HG03097 (cell line): ENCODE measurements around the gene DDIAS.
A peak's percentile ranks its signal among the peaks of the same experiment; 100 is the strongest.
"Not testable (repeated sequence)": the region's sequence is repeated elsewhere in the genome, so short reads cannot be mapped to it uniquely, and the experiment has no call there.

Experiments
- ATAC-seq: cut with Tn5 transposase; IDR thresholded peaks from one replicate; pipeline ENCODE4 v1.9.1; 2021; ENCODE audit not compliant: unreplicated experiment, low FRiP score

DDIAS gene

DNA sequence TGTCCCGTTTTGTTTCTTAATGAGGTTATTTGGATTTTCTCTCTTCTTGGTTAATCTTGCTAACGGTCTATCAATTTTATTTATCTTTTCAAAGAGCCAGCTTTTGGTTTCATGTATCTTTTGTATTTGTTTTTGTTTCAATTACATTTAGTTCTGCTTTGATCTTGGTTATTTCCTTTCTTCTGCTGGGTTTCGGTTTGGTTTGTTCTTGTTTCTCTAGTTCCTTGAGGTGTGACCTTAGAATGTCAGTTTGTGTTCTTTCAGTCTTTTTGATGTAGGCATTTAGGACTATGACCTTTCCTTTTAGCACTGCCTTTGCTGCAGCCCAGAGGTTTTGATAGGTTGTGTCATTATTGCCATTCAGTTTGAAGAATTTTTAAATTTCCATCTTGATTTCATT lies 18.7 kb downstream of the DDIAS start:
- ATAC-seq: not testable (repeated sequence)

- ATAC-seq: not testable (repeated sequence)
These were observed 21.0 kb downstream of the DDIAS start for GRCh38 chr11:82922396-82923173.

GRCh38 chr11:82924522-82925224 lies 23.1 kb downstream of the DDIAS start:
- ATAC-seq: no peak

- ATAC-seq: no peak
These were observed 25.8 kb downstream of the DDIAS start for GRCh38 chr11:82927264-82927880.

DNA sequence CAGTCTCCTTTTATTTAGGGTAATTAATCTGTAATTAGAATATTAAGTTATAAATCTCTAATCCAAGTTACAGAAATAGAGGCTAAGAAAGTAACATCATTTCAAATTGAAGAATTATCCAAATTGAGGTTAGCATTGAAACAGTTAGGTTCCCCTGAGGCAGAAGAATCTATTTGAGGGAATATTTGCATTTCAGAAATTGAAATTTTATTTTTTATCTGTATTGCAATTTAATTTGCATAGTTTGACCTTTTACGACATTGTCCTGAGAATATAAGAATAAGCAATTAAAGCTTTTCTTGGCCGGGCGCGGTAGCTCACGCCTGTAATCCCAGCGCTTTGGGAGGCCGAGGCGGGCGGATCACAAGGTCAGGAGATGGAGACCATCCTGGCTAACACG lies 27.6 kb downstream of the DDIAS start:
- ATAC-seq: no peak

DNA sequence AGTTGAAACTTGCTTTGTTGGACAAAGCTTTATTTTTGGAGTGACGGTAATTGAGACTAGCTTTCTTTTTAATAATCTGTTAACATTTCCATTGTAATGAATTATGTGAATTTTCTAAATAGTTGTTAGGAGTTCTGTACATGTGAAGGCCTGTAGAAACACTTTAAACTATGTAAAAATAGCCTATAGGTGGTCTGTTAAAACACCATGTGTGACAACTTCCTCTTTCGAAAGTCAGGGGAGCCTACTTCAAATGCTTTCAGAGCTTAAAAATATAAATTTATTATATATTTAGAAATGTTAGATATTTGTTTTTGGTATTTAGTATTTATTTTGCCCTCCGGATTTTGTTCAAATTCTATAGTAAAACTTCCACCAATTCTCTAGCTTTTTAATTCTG lies 28.7 kb downstream of the DDIAS start:
- ATAC-seq: no peak

DNA sequence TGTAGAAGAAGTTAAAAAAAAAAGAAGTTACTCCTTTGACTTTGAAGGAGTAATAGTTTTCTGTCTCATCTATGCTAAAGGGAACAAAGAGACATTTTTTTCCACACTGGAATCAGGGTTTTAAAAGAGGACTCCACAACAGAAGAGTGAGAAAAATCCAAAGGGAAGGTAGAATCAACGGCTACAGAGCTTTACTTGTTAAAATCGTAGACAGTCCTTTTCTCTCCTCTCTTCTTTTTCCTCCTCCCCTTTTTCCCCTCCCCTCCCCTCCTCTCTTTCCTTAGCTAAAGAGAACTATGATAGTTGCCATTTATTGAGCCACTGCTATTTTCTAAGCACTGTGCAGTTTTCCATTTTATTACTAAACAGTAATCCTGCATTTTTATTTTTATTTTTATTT lies 29.2 kb downstream of the DDIAS start:
- ATAC-seq: no peak

- no peak for ATAC-seq
These were observed 31.0 kb downstream of the DDIAS start for GRCh38 chr11:82932564-82932963.

- ATAC-seq: no peak
These were observed 34.7 kb downstream of the DDIAS start for GRCh38 chr11:82936261-82936660.

DNA sequence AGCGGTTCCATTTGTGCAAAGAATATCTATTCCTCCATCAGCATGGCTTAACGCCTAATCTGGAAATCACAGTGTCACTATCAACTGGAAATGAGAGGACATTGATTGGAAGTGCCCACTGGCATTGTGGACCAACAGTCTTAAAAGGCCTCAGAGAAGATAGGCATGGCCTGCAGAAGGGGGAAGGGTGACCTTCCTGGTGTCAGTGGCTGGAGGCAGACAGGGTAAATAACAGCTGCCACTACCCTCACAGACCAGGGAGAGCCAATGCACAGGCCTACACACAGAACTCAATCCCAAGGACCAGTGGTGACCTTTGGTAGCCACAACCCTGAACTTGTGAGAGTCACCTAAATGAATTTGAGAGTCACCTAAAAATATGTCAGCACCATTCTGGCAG lies 36.0 kb downstream of the DDIAS start:
- ATAC-seq: no peak

GRCh38 chr11:82939456-82939855 lies 37.9 kb downstream of the DDIAS start:
- ATAC-seq: no peak

GRCh38 chr11:82942376-82942775 lies 40.8 kb downstream of the DDIAS start:
- ATAC-seq: no peak

DNA sequence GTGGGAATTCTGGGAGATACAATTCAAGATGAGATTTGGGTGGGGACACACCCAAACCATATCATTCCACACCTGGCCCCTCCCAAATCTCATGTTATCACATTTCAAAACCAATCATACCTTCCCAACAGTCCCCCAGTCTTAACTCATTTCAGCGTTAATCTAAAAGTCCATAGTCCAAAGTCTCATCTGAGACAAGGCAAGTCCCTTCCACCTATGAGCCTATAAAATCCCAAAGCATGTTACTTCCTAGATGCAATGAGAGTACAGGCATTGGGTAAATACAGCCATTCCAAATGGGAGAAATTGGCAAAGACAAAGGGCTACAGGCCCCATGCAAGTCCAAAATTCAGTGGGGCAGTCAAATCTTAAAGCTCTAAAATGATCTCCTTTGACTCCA lies 41.9 kb downstream of the DDIAS start:
- ATAC-seq: not testable (repeated sequence)

GRCh38 chr11:82944198-82944597 lies 42.7 kb downstream of the DDIAS start:
- no peak for ATAC-seq

DNA sequence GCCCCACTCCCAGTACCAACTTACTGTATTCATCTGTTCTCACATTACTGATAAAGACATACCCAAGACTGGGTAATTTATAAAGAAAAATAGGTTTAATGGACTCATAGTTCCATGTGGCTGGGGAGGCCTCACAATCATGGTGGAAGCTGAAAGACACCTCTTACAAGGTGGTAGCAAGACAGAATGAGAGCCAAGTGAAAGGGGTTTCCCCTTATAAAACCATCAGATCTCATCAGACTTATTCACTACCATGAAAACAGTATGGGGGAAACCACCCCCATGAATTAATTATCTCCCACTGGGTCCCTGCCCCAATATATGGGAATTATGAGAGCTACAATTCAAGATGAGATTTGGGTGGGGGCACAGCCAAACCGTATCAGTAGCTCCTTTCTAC lies 43.5 kb downstream of the DDIAS start:
- not testable (repeated sequence) for ATAC-seq

DNA sequence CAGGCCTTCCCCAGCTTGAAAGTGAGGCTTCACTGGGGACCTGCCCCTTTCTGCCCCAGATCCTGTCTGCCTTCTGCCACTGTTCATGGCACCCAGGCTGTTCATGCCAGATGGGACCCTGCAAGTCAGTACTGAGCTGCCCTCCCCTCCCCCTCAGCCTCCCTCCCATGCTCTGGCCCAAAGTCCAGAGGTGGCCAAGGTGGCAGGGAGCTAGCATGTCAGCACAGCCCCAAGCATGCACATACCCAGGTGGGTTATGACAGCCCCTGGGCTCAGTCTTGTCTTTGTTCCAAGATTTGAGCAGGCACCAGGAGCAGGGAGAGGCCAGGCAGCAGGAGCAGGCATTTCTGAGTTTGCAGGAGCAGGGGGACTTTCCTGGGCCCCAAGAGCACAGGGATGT lies 44.1 kb downstream of the DDIAS start:
- ATAC-seq: no peak

GRCh38 chr11:82949352-82949751 lies 47.8 kb downstream of the DDIAS start:
- no peak for ATAC-seq

GRCh38 chr11:82950502-82950901 lies 49.0 kb downstream of the DDIAS start:
- ATAC-seq: not testable (repeated sequence)

DNA sequence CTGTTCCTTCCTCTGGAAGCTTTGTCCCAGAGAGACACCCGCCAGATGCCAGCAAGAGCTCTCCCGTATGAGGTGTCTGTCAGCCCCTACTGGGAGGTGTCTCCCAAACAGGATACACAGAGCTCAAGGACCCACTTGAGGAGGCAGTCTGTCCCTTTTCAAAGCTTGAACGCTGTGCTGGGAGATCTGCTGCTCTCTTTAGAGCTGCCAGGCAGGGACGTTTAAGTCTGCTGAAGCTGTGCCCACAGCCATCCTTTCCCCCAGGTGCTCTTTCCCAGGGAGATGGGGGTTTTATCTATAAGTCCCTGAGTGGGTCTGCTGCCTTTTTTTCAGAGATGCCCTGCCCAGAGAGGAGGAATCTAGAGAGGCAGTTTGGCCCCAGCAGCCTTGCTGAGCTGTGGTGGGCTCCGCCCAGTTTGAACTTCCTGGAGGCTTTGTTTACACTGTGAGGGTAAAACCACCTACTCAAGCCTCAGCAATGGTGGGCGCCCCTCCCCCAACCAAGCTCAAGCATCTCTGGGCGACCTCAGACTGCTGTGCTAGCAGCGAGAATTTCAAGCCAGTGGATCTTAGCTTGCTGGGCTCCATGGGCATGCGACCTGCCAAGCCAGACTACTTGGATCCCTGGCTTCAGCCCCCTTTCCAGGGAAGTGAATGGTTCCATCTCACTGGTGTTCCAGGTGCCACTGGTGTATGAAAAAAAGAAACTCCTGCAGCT lies 54.4 kb downstream of the DDIAS start:
- not testable (repeated sequence) for ATAC-seq

DNA sequence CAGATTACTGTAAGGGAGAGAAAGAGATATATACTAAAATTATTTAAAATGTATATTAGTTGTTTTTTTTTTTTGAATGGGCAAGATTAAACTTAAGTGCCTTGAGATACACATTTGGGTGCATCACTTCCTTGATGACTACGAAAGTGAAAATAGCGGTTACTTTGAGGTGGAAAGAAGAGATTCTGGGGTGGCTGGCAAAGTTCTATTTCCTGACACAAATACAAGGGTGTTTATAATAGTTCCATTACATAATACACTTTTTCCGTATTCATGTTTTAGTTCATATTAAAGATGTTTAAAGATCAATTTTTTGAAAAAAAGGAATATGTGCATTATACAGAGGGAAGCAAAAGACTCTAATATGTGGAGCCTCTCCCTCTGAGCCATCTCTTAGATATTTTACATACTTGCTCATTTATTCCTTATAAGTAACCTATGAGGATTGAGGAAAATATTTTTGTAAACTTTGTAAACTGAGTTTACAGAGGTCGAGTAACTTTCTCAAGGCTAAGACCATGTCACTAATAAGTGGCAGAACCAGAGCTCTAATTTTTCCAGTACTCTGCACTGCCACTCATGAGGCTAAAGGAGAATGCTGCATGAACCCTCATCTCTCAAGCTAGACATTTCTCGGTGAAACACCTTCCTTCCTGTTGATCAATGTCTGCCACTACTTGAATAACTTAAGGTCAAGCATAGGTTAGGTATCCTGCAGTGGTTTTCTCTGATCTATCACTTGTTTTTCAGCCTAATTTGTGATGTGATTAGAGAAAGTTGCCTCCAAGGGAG lies 58.6 kb downstream of the DDIAS start:
- peak; percentile 84 for ATAC-seq
